Myocyte (in vitro differentiated cells): Measurements from ENCODE around the gene FARP1. TPM values are rescaled to one million over a fixed set of nuclear protein-coding genes. Genes with fewer than 3 reads are reported as not detected.

Experiments used
- DNase-seq: peaks from one replicate; pipeline ENCODE4 v3.0.0-alpha.2; 2012; ENCODE audit warnings: low read depth
- total RNA-seq: library from RNA; depleted of rRNA; stranded (reverse); fragments of >200 nt; gene quantifications from 2 replicates; pipeline ENCODE4 v1.2.3, GENCODE V29; 2014

FARP1 gene
- total RNA-seq, 1 donor from 2014 or later = 18.5 TPM

DNA sequence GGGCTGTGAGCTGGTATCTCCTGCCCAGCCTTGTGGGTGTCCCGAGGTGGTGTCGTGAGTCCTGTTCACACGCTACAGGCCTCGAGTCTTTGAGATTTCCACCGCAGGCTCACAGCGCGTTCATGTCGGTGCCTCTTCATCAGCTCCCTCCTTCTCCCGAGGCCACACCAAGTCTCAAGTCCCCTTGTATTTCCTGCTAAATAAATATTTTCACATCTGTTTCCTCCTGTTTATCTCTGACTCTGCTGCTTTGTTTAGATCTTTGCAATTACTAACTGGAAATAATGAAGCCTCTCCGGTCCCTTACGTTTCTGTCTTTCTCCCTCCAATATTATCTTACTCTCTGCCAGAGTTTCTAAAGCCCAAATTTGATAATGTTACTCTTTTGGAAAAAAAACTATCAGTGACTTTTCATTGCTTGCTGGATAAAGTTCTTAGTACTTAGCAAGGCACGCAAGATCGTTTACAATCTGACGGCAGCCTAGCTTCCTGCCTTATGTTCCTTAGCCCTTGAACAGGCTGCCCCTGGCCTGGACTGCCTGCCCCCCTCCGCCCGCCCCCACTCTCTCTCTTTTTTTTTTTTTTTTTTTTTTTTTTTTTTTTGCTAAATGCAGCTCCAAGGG lies 164.7 kb downstream of the FARP1 start:
- no peak for DNase-seq

DNA sequence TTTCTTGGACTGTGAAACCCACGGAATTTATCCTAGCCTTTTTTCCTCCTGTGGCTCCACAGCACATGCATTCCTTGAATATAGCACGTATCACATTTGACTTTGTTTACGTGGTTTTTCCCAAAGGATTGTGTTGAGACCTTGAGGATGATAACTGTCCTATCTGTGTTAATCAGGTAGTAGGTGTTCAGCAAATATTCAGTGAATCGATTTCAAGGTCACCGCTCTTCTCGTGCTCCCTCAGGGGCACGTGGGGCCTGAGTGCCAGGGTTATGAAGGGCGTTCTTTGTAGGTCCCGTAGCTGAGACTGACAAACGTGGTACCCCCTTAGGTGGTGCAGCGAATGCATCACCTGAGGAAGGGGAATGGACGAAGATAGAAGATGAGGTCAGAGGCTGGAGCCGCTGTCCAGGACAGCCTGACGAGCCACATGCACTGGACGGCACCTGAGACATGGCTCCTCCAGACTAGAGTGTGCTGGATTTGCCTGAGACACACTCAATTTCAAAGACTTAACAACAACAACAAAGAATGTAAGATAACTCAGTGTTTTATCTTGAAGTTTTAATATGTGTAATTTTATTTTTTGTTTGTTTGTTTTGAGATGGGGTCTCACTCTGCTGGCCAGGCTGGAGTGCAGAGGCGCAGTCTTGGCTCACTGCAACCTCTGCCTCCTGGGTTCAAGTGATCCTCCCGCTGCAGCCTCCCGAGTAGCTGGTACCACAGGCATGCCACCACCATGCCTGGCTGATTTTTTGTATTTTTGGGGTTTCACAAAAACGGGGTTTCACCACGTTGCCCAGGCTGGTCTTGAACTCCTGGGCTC lies 165.4 kb downstream of the FARP1 start:
- DNase-seq = no peak

DNA sequence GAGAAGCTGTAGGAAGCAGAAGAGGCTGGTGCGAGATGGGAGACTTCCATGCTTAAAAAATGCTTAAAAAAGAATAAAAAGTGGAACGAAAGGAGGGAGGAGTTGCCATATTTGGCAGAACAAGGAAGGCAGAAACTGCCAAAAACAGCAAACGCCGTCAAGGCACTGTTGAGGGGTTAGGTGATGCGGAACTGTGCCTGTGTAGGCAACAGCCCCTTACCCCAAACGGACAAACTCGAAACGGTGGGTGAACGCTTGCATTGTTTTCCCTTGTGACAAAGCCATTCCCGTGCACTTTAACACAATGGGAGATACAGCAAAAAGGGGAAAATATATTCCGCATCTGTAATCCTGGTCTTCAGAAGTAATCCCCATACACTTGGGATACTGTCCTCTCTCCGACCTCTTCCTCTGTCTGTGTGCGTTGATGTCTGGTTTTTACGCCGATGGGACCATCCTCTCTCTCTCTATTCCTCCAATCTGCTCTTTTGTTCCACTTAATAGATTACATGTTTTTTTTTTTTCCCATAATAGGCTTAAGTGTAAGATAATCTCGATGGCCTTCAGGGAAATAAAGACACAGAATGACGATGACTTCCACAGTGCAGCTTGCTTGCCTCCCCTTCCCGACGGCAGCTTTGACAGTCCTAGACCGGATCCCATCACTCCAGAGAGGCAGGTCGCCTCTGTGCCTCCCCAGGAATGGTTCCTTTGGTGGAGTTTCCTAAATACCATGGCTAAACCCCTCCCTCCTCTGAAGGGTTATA lies 166.9 kb downstream of the FARP1 start:
- DNase-seq = no peak

DNA sequence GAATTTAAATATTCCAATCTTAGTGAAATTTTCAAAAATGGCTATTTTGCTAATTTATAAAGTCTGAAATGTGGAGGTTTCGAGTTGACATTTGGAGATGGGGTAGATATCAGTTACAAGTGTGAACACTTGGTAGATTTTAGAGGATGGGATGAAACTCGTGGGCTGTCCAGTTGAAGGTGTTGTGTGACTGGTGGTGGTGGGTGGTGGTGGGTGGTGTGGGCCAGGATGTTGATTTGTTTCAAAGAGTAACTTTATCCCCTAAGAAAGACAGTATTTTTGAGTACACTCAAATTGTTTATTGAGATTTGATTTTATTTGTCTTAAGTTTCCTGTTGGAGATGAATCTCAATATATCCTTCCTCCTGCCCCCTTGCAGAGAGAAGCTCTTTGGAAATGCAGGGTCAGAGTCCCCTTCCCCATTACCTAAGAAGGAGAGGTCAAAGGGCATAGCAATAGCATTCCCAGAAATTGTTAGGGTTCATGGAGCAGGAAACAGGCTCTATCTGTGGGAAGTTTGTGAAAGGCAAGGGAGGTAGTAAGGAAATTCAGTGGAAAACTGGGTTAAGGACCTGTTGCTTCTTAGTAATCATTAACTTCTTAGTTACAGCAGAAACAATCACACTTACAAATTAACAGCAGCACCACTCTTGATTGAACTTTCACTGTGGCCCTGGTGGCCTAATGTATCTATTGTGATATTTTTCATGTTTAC lies 167.7 kb downstream of the FARP1 start:
- no peak for DNase-seq

DNA sequence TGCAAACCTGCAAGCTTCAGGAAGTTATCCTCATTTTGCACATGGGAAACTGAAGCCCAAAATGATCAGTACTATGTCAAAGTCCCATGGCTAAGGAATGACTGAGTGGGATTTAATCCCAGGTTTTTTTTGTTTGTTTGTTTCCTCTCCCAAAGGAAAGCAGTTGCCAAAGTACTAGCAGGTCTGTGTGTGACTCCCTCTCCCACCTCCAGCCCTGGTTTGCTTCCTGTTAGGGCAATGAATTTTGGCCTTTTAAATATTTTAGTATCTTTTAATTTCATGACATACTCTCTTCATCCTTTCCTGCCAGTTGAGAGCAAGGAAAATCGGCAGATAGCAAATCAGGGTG lies 168.3 kb downstream of the FARP1 start:
- DNase-seq = no peak

DNA sequence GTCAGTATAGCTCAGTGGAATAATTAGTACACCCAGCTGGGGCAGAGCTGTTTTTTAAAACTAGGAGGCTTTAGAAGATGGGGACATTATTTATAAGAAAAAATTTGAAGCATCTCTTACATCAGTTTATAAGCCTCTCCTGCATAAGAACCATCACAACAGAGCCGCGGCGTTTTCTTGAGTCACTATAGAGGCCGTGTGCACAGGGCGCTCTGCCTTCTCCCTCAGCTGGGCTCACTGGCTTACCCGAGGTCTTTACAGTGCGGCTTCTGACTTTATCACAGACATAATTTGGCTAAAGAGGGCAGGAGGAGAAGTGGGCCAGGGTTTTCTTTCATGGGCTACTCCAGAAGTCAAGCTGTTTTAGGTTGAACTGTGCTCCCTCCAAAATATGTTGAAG lies 169.7 kb downstream of the FARP1 start:
- no peak for DNase-seq

DNA sequence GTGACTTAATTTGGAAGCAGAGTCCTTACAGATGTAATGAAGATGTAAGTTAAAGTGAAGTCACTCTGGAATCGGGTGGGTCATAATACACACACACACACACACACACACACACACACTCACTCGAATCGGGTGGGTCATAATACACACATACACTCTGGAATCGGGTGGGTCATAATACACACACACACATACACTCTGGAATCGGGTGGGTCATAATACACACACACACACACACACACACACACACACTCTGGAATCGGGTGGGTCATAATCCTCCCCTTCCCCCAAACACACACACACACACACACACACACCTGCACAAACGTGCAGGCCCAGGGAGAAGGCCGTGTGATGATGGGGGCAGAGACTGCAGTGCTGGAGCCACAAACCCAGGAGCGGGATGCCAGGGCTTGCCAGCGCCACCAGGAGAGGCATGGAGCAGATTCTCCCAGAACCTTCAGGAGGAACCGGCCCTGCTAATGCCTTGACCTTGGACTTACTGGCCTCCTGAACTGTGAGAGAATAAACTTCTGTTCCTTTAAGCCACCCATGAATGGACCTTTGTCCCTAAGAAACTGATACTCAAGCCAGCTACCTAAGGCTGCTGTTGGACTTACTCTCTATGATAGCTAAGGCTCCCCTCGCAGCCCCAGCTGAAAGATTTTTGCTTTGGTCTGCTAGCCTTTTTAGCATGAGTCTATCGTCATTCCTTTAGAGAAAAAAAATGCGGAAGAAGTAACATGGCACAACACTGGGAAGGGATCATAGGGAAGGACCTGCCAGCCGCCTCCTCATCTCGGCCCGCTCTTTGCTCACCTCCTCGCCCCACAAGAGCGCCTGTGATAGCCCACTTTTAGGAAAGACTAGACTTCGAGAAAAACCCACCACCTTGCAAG lies 170.4 kb downstream of the FARP1 start:
- DNase-seq = no peak

DNA sequence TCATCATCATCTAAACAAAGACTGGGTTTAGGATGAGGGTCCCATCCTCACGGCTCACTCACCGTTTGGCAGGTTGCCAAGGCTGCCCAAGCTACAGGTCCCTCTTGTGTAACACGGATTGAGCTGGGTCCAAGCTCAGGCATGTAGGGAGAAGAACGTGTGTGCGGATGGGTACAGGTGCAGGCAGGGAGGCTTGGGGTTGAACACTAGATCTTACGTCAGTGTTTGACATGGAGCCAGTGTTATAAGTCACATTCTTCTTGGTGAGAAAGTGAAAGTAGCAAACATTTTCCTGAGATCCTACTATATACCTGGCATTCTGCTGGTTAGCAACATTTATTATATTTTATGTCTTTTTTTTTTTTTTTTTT lies 171.0 kb downstream of the FARP1 start:
- DNase-seq = no peak

DNA sequence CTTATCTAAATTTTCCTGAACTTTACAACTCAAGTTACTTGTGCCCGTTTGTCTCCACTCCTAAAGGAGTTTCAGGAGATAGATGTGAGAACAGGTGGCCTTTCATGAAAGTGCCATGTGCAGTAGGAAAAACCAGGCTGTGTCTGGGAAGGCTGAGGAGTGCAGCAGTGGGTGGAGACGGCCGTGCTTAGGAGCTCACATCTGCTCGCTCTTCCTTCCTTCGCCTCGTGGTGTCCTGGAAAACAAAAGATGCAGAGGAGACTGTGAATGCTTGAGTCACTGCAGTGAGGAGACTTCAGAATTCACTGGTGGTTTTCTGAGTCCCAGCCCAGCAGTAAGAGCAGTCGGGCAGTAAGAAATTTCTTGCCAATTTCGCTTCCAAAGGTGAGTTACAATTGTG lies 172.6 kb downstream of the FARP1 start:
- DNase-seq = peak; percentile 53

DNA sequence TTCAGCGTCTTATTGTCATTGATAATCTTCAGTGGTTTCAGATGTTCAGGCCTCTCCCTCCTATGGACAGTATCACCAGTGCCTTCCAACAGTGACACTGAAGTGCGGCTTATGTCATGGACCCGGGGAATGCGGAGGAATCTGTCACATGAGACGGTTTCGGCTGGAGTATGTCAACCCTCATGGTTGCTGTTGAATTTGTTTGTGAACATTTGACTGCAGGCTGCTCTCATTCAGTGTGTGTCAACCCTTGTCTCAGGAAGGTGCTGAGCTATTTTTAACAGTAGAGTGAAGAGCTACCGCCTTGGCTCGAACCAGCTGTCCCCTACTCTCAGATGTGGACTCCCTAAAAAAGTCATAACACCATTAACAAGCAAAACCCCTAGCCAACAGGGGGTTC lies 173.0 kb downstream of the FARP1 start:
- DNase-seq = peak; percentile 35

DNA sequence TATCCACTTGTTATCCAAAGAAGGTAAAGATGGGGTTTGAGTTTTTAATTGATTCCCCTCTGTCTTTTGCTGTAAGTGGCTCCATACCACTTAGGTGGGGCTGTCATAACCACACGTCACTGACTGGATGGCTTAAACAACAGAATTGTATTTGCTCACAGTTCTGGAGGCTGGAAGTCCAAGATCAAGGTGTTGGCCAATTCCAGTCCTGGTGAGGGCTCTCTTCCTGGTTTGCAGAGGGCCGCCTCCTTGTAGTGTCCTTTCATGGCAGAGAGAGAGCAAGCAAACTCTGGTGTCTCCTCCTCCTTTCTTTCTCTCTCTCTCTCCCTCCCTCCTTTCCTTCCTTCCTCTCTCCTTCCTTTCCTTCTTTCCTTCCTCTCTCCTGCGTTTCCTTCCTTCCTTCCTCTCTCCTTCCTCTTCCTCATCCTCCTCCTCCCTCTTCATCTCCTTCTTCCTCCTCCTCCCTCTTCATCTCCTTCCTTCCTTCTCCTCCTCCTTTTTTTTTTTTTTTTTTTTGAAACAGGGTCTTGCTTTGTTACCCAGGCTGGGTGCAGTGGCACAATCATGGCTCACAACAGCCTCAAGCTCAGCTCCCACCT lies 174.8 kb downstream of the FARP1 start:
- no peak for DNase-seq

DNA sequence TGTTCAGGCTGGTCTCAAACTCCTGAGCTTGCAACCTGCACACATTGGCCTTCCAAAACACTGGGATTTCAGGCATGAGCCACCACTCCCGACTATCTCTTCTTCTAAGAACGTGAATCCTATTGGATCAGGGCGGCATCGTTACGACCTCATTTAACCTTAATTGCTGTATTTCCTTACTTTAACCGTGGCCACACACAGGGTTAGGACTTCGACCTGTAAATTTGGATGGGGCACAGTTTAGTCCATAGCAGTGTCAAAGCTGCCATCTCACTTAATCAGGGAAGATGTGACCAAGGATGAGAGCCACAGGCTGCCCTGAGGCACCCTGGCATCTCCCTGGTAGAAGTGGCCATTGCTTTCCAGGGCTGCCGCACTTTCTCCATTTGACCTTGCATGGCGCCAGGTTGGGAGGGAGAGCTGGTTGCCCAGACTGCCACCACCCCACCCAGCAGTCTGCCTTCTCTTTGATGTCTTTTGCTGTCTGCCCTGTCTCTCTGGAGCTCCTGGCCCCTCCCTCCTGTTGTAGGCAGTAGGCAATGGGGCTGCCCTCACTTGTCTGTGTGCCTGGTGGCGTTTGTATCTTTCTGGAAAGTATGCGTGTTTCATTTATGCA lies 175.5 kb downstream of the FARP1 start:
- no peak for DNase-seq

DNA sequence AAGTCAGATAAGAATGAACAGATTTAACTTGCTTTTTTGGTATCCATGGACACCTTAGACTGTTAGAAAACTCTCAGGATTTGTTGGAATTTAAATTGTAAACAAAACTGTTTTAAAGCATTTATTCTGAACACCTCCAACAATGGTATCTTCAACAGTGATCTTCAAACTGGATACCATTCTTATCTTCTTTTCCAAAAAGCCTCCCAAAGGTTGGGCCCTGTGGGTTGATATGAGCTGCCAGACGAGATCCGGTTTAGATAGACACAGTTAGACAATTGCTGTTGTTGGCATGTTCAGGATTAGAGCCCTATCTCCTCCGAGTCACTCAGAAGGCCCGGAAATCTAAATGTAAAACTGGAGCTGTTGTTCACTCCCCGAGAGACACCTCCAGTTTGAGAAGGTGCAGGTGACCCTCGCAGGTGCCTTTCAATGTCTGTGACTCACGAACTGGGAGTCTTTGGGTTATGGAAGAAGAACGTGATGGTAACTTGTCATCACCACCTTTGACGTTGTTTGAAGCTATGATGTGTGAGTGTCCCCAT lies 177.7 kb downstream of the FARP1 start:
- DNase-seq = no peak

DNA sequence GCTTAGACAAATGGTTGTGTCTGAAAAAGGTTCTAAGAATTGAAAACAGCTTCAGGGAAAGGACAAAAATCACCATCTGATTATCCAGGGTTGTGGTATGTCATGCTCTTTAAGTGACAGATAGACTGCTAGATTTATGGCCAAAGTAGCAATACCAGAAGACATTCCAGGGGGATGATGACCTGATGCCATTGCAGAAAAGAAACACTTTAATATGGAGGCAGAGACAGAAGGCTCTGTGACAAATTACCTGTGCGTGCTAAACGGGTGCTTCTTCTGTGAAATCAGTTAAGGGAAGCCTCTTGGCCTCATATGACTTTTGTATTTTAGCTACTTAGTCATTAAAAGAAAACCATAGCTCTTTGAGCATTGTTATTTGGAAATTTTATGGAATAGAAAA lies 178.5 kb downstream of the FARP1 start:
- DNase-seq = no peak

DNA sequence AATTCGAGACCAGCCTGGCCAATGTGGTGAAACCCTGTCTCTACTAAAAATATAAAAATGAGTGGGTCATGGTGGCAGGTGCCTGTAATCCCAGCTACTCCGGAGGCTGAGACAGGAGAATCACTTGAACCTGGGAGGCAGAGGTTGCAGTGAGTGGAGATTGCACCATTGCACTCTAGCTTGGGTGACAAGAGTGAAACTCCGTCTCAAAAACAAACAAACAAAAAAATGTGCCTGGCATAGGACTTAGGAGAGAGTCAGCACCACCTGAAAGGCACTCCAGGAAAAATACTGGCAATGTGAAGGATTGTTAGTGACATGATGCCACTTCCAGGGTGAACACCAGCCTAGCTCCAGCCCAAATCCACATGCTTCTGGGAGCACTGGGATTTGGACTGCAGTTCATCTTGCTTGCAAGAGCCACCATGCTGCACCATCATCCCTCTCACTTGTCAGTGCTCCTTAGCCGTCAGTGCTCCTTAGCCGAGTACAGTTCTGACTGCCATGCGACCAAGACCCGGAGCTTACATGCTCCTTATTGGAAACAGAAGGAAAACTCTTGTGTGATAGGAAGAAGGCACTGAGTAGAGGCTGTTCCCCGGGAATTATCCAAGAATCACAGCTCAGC lies 179.3 kb downstream of the FARP1 start:
- DNase-seq = no peak

DNA sequence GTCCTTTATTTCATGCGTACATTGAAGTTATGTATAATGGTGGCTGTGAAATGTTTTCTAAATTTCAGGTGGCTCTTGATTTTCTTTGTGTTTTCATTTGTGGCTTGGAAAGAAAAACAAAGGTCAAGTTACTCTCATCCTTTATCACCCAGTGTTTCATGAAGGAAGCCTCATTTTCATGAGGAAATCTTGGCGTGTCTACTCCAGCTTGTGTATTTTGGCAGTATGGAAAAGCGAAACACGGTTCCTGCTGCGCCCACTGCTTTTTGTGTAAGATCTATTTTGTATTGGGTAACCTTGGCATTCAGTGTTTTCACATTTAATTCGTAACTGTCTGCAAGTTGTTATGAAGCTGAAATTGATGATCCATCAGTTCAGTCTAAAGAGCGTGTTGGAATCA lies 181.2 kb downstream of the FARP1 start:
- DNase-seq = no peak

DNA sequence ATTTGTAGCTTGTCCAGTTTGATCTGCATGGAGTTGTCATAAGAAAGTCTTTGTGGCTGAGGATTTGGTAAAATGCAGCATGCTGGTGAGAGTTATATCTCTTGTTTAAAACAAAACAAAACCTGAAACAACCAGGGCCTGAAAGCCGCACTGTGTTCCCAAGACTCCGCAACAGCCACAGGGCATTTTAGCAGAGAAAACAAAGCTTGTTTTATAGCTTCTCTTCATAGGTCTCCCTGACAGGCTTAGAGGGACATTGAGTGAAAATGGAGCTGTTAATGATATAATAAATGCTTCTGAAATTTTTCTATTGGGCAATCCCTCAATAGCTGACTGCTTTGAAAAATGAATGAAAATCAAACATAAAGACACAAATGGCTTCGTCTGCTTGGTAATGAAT lies 182.8 kb downstream of the FARP1 start:
- no peak for DNase-seq

DNA sequence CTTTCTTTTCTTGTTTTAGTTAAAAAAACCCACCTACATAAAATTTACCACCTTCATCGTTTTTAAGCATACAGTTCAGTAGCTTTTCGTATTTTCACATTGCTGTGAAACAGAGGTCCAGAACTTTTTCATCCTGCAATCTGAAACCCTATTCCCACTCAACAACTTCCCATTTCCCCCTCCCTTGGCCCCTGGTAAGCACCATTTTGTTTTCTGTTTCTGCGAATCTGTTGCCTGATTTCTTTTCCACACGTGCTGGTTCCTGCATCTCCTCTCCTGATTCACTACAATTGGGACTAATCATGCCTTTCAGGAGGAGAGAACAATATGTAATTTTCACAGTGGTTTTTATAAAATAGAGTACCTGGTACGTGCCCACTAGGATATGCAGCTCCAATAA lies 183.4 kb downstream of the FARP1 start:
- DNase-seq = no peak
